ENCODE data around the gene NEURL3.
A peak's percentile ranks its signal among the peaks of the same experiment; 100 is the strongest.

NEURL3 gene

DNA sequence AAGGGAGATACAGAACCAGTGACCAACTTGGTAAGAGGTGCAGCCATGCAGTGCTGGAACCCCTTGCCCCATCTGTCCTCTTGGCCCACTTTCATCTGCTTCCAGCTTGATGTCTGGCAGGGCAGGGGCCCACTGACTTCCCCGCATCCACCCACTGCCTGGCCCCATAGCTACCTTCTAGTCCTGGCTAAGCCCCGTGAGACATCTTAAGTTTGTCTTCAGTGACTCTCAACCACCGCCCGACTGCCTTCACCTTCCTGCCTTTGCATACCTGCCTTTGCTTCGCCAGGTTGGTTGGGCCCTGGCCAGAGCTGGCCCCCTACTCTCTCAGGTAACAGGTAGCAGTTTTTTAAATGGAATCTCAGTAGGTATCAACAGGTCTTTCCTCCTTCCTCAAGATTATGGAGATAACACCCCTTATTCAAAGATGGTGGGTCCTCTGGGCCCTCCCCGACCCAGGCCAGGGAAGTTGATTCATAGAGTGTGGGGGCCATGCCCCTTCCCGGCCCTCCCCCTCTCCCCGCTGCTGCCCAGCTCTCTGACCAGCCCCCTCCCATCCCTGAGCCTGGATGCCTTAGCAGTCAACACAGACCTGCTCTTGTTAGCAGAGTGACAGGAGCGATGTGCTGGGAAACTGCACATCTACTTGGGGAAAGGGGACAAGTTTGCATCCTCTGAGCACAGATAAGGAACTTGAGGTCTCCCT lies 34.2 kb upstream of the NEURL3 start:
- DNase-seq (ENCODE audit: low spot score) = peak; percentile 6

DNA sequence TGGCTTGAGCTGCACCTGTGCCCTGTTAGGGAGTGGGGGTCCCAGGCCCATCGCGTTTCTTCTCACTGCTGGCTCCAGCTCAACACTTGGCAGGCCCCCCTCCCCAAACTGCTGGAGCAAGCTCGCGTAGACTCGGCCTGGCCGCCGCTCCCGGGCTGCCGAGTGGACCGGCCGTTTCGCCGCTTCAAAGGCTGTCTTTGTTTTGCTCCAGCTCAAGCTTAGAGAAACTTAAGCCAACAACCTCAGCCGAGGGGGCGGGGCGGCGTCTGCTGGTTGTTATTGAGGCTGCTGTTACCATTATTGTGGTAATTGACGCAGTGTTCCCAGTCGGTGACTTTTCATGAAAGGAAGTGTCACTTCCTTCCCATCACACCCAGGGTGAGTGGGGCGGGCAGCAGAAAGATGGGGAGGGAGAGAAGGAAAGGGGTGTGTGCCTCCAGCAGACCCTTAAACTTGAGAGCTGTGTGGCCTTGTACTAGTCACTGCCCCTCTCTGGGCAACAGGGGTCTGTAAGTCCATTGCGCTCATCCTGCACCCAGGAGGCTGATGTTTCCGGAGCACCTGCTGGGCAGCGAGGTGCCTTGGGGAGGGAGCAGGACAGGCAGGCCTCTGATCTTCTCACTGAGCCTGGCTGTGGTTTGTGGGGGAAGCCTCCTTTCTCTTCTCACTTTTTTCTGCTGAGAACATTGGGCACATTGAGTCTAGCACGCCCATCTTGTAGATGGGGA lies 33.5 kb upstream of the NEURL3 start:
- DNase-seq (ENCODE audit: low spot score) = peak; percentile 61

DNA sequence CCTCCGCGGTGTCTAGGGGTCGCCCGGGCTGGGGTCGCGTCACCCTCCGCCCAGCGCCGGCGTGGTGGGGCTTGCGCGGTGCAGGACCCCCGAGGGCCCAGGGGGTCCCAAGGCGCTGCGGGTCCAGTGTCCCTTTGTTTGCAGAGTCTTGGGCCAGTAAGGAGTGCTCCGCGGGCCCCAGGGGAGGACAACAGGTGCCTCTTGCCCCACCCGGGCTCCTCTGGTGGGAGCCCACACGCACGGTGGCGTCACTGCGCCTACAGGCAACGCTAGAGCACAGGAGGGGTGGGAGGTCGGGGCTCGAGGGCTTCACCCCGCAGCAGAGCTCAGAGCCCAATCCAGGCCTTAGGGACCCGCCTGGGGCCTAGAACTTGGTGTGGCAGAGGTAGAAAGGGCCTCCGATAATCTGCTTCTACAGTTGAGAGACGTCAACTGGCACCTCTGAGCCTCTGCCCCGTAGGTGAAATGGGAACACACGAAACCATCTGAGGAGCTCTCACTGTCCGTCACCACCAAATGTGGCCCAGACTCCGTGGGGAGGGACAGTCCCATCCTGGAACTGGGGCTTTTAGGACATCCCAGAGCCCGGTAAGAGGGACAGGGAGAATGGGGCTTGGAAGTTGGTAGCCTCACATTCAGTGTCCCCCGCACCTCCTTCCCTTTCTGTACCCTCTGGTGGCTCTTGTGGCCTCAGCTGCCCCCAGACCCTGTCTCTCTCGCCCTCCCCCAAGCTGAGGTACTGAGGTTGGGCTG lies 32.8 kb upstream of the NEURL3 start:
- no peak for DNase-seq (ENCODE audit: low spot score)

DNA sequence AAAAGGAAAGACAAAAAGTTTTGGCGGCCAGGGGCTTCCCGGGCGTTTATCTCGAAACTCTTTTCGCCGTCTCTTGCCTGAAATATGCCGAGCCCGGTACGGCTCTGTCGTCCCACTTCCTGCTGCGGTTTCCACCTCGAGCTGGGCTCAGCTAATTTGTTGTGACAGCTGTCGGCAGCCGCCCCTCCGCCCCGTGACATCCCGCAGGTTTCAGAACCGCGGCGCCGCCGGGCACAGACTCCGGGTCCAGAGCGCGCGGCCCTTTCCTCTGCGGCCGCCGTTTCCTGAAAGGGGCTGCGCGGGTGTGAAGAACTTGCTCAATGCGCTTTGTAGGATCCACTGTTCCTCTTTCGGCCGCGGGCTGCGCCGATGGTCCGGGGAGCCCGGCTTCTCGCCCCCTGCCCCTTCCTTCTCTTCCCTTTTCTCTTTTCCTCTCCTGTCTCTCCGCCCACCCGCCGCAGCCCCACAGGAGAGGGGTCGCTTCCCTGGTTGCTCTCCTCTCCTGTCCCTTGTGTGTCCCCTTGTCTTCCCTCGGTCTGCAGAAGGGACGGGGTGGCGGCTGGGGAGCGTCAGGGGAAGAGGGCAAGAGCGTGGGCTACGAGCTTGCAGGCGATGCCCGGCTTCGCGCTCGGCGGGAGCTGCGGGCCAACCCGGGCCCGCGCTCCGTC lies 32.0 kb upstream of the NEURL3 start:
- no peak for DNase-seq (ENCODE audit: low spot score)

DNA sequence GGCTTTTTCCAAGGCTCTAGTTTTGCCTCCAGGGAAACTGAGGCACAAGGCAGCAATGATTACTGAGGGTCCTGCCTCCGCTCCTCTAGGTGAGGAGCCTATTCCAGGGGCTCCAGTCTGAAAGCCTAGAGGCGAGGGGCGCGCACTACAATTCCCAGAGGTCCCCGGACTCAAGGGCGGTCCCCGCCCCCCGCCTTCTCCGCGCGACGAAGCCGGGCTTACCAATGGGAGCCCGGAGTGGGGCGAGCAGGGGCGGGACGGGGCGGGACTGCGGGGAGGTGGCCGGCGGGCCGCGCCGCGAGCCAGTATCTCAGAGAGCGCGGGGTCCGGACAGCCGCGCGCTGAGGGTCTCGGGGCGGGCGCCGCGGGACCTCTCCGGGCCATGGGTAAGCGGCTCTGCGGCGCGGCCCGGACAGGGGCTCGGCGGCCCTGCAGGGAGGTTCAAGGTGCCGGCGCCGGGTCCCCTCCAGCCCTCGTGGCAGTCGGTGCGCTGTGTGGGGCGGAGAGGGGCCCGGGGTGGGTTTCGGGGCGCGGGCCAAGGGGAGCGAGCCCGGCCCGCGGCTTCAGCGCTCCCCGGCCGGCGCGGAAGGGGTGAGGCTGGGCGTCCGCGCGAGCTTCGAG lies 31.4 kb upstream of the NEURL3 start, which contains the start of gene ARID5A:
Gene ARID5A, plus strand, starts transcription at position 308 of the 621 bp plus-strand sequence. Its CDS starts 75 bp downstream, at position 383.
- DNase-seq (ENCODE audit: low spot score) = peak; percentile 98

DNA sequence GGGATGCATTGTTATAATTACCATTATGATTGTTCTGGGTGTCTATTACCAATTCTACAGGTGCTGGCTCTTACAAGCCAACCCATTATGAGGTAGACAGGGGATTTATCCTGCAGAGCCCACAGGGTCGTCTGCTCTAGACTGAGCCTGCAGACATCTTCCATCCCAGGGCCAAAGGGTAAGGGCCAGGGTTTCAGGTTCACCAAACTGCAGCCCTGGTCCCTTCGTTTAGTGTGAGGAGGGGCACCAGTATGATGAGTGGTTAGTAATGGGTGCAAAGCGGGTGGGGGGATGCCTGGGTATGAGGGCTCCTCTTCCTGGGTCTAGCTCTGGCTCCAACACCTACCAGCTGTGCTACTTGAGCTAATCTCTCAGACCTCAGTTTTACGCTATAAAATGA lies 30.2 kb upstream of the NEURL3 start:
- DNase-seq (ENCODE audit: low spot score) = no peak

DNA sequence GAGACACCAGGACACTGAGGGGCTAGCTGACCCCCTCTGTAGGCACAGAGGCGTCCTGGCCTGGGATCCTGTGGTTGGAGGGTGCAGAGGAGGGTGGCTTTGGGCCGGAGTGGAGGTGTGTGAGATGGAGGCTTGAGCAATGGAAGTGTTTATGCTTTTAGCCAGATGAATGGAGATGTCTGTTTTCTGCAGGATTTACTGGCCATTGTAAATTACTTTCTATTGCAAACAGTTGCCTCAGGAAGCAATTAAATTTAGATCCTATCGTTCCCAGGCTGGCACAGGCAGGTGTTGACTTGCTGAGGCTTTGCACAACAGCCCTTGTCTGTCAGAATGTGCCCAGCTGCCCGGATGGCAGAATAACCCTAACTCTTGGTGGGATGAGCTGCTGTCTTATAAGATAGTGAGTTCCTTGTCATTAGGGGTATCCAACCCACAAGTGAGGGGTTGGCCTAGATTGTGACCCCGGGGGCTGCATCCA lies 29.6 kb upstream of the NEURL3 start:
- no peak for DNase-seq (ENCODE audit: low spot score)

DNA sequence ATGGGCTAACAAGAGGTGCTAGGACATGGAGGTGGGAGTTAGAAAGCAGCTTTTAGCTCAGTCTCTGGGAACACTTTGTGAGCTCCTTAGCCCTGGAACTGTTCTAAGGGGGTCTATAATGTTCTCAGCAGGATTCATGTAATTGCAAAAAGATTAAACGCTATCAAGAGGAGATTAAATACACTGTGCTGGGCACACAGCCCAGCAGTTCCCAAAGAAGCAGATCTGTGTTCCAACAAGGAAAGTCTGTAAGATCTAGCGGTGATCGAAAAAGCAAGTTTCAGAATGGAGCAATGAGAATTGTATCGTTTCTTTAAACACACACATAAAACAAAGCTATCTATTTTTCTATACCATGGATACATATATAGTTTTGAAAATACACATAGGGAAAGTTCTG lies 29.0 kb upstream of the NEURL3 start:
- no peak for DNase-seq (ENCODE audit: low spot score)

DNA sequence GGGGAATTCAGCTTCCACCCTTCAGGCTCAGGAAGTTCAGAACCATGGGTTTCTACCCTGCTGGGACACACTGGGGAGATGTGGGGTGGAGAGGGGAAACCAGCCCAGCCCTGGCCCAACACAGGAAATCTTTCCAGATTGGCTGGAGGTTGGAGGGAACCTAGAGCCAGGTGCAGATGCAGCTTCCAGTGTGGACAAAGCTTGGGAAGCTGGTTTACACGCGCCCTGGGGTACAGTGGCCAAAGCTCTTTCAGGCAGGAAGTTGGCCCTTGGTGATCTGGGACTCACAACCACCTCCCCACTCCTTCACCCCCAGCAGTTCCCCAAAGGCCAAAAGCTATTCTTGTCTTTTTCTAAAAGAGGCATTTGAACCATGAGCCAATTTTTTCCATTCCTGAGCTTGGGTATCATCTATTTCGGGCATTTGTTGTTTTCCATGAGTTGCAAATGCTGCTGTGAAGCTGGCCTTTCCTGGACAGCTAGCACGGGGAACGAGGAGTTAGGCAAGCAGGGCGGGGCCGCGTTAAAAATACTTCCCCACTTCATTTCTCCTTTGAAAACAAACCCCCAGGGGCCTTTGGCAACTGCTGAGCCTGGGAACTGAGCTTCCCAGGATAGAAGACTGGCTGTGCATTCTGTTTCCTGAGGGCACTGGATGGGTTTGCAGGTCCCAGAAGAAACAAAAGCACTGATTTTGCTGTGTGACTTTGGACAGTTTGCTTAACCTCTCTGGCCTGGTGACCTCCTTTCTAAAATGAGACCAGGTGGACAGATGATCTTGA lies 28.3 kb upstream of the NEURL3 start:
- DNase-seq (ENCODE audit: low spot score) = no peak

DNA sequence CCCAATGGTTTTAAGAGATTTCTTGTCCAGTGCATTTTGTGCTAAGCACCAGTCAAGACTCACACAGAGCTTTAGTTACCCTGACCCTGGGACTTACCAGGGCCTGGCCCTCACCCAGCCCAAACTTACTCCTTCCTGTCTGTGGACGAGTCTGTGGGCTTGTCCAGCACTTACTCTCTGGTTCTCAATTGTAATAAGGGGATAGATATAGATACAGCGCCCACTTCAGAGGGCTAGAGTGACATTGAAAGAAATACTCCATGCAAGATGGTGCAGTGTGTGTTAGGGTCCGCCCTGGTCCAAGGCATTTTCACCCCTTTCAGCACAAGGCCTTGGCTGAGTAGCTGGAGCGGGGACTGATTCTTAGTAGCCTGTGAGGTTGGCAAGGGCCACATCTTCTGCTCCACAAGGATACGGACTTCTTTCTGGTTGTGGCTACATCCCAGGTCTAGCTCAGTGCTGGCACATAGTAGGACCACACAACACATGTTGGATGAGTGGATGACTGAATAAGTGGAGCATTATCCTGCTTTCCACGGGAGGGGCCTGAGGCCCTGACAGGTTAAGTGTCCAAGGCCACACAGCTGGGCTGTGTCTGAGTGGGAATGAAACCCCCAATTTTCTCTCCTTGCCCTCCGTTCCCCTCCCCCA lies 27.6 kb upstream of the NEURL3 start:
- DNase-seq (ENCODE audit: low spot score) = no peak

DNA sequence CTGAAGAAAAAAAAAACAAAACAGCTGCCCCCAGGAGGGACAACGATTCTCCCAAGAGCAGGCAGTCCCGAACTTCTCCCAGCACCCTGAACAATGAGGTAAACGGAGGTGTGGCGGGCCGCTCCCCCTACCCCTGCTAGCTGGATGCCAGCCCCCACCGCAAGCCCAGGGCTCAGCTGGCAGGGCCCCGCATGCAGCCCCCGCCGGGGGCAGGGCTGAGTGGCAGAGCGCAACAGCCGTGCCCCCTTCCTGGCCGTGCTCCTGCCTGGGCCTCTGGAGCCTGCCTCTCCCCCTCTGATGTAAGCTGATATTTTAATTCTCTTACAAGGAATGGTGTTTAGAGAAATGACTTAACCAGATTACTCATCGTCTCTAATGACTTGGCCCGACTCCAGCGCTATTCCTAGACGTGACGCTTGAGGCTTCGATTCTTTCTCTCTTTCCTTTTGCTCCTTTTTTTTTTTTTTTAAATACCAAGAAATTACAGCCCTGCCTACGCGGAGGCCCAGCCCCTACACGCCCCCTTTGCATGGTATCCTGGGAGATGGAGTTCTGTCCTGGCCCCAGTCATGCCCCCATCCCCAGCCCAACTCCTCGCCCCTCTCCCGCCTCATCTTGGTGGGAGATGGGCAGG lies 26.8 kb upstream of the NEURL3 start:
- peak; percentile 86 for DNase-seq (ENCODE audit: low spot score)

DNA sequence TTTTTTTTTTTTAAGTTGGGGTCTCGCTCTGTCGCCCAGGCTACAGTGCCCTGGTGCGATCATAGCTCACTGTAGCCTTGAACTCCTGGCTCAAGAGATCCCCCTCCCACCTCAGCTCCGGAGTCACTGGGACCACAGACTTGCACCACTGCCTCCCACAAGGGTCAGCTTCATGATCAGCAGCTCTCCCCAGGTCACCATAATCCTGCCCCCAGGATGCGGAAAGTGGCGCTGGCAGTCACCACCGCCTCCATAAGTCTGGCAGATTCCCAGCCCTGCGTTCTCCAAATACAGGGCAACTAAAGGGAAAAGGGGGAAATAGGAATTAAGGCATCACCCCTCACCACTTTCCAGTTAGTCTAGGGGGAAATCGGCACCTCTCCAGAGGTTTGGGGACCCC lies 26.2 kb upstream of the NEURL3 start:
- no peak for DNase-seq (ENCODE audit: low spot score)

DNA sequence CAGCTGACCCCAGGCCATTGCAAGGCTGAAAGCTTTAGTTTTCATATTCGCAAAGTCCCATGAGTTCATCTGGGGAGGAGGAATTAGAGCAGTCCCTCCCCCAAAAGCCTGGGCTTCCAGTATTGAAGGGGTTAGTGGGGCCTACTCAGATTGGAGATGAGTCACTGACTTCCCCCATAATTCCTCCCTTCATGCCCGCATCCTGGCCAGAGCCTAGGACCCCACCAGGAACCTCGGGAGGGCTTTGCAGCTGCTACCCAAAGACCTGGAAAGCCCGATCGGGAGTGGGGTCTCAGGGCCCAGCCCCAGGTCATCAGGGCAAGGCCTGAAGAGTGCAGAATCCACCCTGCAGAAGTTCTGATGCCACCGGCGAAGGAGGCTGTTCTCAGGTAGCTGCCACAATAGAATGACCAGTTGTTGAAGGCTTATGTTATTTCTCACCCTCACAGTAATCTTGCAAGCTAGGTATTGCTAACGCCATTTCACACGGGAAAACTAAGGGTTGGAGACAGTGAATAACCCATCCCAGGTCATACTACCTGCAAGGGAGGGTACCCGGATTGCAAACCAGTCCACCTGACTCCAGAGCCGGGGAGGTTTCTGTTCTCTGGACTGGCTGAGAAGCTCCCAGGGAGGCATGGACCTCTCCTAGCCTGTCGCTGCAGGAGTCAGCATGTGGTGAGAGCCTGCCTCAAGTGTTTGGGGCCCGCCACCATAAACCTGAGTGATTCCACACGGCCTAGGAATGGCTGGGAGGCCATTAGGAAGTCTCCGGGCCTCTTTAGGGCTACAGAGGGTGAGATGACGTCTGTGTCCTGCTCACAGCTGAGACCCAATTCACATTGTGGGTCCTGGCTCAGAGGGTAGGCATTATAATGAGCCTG lies 25.6 kb upstream of the NEURL3 start:
- no peak for DNase-seq (ENCODE audit: low spot score)

DNA sequence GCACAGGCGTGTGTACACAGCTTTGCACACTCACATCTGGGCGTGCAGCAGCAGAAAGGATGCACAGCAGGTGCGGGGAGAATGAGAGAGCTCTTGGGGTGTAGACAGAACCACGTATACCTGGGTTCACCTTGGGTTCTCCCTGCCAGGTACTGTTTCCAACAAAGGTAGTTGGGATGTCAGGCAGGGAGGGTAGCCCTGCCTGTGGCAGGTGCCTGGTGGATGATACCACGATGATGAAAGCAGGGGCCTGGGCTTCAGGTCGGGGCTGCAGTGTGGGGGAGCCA lies 24.9 kb upstream of the NEURL3 start:
- no peak for DNase-seq (ENCODE audit: low spot score)

DNA sequence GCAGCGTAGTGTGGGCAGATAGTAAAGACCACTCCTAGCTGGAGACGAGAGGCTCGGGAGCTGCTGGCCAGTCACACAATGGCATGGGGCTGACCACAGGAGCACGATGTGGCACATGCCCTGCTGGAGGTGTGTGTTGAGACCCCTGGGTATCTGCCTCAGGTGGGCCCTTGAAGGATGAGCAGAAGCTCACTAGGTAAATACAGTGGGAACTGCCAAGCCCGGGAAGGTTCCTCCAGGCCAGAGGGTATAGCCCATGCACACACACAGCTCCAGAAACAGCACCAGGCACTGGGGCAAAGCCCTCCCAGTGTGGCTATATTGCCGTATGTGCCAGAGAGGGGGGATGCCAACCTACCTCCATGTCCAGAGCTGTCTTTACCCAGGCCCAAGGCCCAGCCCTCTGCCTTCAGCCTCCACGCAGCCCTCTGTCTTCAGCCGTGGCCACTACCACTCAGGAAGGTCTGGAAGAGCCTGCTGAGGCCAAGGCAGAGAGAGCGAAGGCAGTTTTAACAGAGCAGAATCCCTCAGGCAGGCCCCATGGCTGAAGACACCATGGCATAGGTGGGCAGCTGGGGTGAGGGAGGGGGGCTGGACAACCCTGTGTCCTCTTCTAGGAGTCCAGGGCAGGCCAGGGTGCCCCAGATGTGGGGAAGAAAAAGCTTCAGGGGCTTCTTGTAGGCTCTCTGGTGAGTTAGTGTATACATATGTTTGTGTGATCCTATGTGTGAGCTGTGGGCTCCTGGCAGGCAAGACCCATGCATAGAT lies 24.4 kb upstream of the NEURL3 start:
- DNase-seq (ENCODE audit: low spot score) = no peak

DNA sequence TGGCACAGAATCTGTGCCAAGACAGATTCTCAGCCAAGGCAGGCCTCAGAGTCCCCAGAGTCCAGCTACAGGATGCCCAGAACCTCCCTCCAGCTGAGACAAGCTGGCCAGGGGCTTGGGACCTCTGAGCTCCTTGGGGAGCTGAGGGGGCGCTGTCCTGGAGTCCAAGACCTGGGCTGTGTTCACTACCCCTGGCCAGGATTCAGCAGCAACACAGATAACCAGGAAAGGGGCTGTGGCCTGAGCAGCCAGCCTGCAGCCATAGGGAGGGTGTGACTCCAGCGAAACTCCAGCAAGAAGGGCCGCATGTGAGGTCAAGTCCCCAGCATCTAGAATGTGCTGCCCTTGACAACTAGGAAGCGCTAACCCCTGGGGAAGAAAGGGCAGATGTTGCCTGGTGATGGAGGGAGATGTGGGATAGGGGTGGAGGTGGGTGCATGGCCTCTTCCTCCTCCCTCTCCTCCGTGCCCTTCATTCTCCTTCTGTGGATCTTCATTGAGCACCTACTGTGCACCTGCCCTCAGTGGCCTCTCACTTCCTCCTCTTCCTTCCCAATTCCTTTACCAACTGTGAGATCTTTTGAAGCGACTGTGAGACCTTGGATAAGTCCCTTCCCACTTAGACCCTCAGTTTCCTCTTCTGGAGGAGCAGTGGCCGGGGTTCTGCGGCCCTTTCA lies 23.7 kb upstream of the NEURL3 start:
- DNase-seq (ENCODE audit: low spot score) = no peak

DNA sequence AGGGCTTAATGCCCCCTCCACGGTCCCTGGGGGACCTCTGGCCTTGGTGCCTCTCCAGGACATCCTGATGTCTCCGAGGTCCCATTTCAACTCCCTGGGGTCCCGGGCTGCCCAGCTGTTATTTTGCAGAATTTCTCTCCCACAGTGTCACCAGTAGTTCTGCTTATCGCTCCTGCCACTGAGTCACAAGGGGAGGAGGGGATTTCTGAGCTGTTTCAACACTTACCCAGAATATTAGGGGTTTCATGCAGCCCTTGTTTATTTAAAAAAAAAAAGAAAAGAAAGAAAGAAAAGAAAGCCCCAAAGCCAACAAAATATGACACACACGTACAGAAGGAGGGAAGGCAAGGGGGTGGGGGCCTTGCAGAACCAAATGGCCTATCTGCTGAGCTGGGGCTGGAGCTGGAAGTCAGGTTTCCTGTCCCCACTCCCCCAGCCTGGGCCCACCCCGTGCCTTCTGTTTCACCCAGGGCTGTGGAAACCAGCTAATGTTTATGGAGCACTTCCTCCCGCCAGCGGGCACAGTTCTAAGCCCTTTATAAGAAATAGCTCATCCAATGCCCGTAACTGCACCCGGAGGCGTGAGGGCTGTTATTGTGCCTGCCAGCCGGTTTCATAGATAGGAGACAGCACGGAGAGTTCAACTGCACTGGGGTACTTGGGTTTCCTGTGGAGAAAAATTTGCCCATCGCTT lies 23.0 kb upstream of the NEURL3 start:
- no peak for DNase-seq (ENCODE audit: low spot score)
